Islet of Langerhans (tissue), 1 donor: ENCODE data around the gene NPAS3.

Experiments
- FAIRE-seq: peaks from one replicate; lab custom pipeline; 2011; peaks lifted over from hg19 to GRCh38; lab: Jason Lieb, UNC

The NPAS3 gene

DNA sequence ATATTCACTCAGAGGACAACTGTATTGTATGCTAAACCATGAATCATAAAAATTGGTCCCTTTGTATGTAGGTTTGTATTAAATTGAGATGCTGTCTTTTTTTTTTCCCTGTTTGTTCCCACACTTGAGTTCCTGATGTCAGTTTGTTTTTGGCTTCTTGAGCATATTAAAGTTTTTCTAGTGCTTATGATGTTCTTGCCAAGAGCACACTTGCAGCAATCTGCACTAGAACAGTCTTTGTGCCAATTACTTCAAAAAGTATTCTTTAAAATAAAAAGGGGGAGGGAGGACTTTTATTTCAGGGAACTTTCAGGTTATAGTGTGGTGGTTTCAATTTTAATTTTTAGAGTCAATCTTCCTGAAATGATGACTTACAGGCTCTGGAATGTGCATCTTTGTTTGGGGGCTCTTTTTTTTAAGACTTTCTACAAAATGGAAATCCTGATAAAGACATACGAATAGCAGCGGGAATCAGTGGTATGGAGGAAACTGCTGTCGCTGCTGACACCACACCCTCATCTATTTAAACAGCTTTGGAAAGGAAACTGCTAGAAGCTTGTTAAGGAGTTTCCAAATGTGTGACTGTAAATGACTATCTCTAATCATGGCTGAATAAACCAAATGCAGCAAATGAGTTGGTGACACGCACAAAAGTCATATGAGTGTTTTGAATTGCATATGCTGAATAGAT lies 823.6 kb downstream of the NPAS3 start:
- FAIRE-seq = no peak

DNA sequence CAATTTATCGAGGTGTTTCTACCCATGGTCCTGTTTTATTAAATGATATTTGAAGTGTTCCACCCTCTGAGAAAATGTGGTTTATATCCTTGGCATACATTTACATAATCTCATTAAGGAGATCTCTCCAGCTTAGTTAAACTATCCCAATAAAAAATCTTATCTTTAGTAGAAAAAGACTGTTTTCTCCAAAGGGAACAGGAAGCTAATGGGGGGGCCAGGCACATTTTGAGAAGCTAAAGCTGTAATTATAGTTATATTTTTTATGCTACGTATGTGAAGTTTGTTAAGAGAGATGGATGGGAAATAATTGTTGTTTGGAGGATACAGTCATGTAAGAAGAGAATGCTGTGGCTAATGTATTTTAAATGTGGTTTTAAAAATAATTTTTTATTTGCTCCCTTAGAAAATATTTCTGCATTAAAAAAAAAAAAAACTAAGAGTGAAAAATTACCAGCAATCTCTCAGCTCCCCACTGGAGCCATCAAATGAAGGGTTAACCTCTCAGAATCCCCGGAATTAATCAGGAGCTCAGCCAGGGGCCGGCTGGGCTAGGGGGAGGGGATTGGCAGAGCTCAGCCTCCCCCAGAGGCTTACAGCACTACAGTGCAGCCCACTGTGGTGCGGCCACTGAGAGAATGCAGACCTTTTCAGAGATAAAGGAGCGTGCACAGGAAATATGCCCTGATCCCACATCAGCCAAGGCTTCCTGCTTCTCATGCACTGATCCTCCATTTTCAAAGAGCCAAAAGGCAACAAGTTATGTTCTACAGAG lies 826.4 kb downstream of the NPAS3 start:
- FAIRE-seq = no peak

DNA sequence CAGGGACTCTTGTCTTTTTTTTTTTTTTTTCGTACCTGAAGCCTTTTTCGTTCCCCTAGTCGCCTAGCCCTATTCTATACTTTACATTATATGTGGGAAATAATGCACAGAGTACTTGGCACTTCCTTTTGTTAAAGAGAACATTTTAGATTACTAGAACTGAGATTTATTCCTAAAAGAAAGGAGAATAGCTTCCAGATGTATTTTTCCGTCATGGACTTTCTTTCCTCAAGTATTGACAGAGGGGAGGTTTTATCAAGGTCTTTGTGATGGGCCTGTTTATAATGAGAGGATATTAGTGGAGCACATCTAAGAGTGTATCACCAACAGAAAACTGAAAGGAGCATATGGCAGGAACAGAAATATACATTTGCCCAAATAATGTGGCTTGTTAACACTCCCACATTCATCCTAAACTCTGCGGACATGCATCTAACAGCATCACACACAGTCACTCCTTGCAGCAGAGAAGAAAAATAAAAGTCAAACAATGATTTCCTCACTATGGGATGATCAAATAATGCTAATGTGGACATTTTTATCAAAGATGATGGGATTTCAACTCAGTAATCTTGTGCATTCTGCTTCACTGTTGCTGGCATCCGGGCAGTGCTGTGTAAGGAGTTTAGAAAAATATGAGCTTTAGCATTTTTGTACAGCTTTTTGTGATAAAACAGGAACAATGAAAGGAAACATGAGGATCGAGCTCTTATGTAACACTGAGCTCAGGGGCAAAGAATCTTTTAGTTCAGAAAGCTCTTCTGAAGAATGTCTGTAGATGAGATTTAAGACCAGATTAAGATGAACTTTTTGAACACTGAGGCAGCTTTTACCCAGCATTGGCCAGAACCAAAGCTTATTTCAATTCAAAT lies 829.1 kb downstream of the NPAS3 start:
- FAIRE-seq = no peak

DNA sequence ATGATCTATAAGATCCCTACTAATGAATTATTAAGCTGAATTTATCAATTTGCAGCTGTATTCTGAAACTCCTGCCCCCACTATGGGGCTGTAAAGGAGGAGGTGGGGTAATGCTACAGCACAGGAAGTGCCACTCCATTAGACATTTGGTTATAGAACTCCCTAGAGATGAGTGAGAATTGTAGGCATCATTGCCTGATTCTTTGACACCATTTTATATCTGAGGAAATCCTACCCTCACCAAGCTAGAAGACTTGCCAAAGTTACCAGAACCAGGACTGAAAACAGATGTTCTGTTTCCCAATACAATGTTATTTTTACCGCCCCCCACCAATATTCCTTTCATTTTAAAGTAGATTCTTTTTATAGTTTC lies 829.8 kb downstream of the NPAS3 start:
- FAIRE-seq = no peak

DNA sequence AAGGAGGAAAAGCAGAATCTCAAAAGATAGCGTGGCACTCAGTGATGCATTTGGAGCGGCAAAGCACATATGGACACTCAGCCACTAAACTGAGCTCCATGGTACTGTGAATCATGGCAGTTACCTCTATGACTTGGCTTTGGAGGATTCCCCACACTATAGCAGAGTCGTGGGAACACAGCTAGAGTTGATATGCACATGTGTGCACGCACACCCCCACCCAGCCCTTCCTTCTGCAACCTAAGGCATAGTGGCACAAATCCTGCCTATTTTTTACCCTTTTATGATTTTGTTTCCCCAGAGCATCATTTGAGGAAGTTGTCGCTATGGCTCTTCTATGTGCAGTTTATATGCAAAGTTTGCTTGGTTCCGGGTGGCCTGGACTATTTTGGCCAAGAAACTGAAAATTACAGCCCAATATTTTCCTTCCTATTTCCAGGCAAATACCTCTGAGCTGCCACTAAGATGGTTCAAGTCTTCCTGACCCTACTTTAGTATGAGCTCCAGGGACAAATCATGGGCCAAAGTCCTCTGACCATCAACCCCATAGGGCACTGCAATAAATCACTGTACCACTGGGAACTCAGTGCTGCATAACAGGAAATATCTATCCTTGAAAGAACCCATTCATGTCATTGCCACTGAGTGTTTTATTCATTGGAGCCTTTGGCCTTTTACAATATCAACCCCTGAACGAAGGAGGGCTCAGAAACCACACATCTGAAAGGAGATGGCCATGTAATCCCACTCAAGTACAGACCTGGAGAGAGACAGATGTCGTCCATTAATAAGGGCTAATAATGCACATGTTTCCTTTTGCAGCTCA lies 834.7 kb downstream of the NPAS3 start:
- FAIRE-seq = no peak

DNA sequence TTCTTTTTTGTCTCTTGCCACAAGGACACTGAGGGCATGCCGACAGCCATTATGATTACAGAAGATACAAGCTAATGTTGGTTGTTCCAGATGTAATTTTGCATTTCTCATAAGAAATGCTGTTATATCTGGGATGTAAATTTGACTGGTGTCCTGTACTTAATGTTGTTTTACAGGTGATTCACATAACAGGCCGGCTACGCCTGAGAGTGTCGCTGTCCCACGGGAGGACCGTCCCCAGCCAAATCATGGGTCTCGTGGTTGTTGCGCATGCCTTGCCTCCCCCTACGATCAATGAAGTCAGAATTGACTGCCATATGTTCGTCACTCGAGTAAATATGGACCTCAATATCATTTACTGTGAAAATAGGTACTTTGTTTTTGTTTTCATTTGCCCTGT lies 835.5 kb downstream of the NPAS3 start:
- FAIRE-seq = no peak

DNA sequence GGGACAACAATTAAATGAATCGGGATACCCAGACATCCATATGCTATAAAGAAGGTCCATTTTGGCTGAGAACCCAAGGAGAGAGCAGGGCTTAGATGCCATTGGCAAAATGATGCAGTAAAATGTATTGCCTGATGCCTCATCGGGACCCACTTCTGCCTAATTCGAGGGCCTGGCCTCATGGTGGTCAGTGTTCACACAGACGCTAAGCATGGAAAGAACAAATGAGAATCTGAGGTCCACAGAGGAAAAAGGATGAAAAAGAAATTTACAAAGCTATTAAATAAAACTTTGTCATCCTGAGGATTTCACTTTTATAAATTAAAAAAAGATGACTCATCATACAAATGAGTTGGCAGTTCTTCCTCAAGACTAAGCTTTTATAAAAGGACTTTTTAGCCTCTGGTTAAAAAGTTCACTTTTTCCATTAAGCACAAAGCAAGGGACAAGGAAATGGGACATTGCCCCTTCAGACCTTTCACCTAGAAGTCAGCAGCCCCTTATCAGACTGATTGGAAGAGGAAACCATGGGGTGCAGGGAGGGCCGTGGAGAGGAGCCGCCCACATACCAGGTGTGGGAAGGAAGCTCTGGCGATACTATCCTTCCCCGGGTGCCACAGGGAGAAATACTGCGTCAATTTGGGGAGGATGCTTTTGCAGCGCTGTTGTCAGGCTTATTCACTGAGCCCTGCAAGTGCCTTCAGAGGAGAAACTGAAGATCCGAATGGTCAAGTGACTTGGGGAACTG lies 836.2 kb downstream of the NPAS3 start:
- FAIRE-seq = no peak

DNA sequence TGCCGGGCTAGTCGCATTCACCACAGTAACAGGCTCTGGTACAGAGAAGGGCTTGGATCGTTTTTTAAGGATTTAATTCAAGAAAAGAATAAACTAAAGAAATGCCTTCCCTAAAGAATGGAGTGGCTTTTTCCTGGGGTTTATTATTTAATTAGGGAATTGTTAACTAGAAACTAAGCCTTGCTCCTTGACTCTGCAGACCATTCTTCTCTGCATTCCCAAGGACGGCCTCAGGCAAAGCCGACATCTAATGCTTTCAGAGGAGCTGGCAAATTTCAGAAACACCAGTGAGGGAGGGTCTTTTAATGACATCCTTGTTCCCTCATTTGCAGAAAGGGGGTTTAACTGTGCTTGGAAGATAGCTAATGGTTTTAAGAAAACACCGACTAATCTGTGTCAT lies 838.2 kb downstream of the NPAS3 start:
- no peak for FAIRE-seq

DNA sequence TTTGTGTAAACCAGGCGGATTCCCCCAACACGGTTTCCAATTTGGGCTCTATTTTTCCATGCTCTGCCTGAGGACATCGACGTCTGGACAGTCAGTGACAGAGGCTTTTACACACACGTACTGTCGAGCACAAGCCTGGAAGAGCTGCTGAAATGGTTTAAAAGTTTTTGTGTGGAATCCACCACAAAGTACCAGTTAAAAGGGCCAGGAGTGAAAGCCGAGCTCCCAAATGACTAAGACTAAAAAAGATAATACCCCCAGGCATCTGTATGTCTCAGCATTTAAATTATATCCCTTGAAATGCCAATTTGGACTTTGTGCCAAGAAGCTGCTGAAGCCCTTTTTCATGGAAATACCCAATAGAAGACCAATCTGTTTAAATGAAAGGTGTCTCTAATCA lies 839.0 kb downstream of the NPAS3 start:
- no peak for FAIRE-seq

DNA sequence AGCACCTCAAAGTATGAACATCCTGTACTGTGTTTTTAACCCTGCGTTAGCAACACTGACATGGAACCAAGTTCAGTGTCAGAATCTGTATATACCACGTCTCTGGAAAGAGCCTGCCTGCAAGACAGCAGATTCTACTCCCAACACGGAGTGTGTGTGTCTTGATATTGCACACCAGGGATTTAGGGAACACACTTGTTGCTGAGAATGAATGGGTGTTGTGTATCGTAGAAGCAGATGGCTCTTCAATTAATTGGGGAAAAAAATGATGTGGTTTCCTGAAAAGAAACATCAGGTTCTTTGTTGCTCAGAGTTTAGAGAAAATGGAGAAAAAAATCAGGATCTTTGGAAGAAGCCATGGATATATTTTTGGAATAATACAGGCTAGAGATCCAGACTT lies 841.4 kb downstream of the NPAS3 start:
- FAIRE-seq = no peak

DNA sequence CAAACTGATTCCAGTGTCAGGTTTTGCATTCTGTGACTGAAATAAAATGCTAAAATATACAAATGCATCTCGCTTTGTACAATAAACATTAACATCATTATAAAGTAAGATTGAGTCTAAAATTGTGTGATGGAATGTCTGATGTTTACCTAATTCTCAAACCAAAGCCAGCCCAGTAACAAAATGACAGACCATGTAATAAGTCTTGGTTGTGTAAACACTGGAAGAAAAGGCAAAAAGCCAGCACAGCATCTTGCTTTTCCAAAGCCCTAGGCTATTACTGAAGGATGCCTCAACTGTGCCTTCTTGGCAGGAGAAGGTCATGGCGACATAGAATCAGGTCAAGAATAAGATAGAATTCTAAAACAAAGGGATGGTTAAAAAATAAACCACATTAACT lies 842.6 kb downstream of the NPAS3 start:
- FAIRE-seq = no peak

DNA sequence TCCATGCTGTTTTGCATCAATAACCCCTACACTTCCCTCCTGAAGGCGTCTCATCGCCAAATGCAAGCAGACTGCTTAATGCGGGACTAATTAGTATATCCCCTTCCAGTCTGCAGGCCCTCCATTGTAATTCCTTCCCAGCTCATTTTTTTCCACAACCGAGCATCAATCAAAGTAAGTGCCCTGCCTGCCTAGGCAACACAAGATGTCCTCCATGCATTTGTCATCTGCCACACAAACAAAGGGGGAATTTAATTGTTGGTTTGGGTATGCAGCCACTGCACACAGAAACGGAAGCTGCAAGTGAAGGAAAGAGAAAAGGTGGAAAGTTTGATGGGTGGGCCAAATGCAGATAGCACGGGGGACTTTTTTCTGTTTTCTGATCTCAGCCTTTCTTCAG lies 844.2 kb downstream of the NPAS3 start:
- no peak for FAIRE-seq

DNA sequence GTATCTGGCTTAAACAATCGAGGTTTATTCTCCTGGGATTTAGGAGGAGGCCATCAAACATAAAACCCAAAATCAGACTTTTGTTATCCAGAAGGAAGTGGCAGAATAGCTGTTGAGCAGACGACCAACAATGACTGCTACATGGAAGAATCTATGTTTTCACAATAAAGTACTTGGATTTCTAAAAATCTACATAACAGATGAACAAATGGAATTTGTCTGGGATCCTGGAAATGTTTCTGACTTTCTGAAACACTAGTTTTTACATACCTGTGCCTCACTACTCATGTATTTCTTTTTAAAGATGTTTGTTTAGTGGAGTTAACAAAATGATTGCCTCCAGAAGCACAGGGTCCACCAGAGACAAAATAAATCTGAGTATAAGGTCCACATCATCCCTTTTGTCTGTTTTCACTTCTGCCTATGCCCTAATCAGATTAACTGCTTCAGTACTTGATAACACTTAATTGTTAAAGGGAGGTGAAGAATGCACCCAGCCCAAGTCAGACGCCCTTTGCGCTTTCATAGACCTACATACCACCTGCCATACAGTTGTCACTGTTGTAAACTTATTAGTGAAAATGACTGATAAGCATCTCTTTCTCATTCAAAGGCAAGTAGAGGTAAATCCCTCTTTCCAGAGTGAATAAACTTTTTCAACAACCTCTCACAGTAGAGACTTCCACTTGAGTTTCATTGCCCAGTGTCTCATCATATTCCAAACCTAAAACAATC lies 847.6 kb downstream of the NPAS3 start:
- no peak for FAIRE-seq

DNA sequence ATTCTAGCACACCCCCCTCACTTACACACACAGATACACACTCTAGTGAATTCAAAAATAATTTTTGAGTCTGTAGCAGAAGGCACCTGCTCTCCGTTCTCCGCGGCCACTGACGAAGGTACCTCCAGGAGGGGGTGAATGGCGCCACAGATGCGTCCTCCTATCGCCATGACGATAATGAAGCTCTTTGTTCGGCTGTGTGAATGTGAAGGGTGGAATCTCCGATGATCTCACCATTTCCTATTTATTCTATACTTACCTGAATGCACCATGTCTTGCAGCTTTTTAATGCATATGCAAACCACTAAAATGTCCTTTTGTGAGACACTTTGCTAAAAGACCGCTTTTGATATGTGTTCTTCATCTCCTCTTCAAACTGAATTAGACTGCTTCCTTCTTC lies 849.5 kb downstream of the NPAS3 start:
- FAIRE-seq = no peak

DNA sequence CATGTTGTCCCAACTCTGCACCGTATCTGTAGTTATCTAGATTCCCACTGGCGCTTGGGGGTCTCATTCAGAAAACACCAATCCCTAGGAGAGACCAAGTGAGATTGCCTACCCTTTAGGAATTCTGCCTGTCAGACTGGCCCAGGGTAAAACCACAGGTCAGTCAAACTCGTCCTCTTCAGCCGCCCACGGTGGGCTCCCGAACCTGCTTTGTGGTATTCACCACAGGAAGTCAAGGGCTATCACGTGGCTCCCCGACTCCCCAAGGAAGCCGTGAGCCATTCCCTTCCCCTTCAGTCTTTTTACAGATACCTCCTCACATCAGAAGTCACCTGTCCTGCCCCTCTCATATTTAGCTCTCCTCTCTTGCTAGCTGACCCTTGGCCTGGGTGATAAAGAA lies 852.3 kb downstream of the NPAS3 start:
- no peak for FAIRE-seq

DNA sequence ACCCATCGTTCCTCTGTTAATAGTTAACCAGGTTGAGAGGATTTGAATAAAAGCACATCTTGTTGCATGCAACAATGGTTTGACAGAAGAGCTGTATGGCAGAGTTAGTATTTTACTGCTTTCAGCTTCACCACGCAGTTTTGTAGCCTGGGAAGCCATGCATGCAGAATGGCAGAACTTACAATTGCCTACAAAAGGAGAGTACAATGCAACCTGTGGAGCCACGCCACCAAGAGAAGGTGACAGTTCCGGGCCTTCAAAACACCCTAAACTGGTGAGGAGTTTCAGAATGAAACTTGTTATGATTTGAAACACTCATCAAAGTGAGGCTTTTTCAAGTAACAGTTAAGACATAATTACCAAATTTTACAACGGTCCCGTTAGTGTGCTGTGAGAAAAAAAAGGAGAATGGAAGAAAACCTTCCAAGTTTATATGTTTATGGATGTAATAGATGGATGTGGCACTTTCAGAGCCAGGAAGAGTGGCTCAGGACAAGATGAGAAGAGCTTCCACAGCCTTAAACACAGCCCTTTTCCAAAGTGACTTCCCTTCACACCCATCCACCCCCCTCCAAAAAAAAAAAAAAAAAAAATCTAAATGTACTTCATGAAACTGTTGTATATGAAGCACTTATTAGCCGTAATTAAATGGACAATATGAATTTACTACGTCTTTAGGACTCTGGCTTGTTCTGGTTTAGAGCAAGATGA lies 853.5 kb downstream of the NPAS3 start:
- no peak for FAIRE-seq

DNA sequence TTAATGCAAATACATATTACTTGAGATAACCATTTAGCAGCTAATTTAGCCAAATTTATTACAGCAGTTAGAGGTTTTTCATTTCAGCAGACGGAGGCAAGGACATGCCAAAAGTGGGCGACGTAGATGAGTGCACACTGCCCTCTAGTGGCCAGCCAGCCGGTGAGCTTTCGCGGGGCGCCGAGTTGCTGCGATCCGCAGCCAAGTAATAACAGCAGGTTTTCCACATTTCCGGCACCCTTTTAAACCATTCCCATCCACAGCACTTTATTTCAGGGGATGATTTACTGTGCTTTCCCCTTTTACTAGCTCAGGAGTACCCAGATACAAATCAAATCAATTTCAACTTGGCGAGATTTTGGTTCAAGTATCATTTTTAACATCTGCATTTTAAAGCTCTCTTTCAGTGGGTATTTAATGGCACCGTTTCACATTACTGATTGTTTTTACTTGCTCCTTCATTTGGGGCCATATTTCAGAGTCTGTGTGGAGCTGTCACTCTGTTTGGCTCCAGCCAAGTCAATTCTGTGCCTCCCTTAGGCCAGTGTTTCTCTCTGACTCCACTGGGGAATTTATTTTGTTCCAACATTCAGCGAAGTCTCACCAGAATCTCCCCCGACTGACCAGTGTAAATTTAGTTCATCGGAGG lies 854.2 kb downstream of the NPAS3 start:
- FAIRE-seq = peak; percentile 86

DNA sequence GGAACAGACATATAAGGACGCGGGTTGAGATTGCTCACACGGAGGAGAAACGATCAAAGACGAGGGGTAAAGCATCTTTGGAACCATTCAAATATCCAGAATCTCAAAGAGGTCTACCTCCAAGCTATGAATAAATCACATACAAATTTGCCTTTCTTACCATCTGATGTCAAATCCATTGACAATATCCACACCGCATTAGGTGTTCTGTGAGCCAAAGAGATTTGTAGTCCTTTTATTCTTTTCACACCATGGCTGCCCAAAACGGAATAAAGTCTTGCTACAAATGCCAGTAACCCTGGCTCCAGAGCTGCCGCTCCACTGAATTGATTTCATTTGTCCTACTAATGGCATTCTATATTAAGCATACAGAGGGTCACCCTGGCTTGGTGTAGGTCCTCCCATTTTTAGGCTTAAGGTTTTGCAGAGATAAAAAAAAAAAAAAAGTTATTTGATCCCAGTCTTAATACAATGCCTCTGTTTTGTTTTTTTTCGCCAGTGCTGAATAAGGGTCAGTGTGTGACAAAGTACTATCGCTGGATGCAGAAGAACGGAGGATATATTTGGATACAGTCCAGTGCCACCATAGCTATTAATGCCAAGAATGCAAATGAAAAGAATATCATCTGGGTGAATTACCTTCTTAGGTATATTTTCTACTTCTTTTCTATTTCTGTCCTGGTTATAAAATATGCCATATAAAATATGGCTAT lies 854.9 kb downstream of the NPAS3 start:
- no peak for FAIRE-seq

DNA sequence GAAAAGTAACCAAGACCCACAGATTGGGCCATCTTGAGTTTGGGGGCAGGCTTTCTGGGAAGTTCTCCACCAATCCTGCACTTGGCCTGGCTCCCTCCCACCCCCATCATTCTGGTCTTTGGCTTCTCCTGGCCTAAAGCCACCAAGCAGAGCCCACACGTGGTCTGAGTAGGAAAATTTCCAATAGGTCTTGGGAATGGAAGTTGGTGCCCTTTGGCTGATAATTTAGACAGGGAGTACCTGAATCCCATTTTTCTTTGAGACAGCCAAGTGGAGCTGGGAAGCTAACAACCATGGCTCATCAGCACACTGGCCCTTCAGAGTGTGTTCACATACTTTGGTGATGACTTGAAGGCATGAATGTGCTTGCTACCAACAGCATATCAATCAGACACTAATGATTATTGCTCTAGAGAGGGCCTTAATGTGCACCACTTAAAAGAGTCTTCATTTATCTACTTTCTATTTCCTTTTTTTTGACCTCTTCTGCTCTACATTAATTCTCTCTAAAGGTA lies 856.2 kb downstream of the NPAS3 start:
- no peak for FAIRE-seq
